HG02798 (cell line): ENCODE measurements around the gene BPIFA2.
"Not testable (repeated sequence)": the region's sequence is repeated elsewhere in the genome, so short reads cannot be mapped to it uniquely, and the experiment has no call there.

ENCODE experiments used
- ATAC-seq: cut with Tn5 transposase; IDR thresholded peaks from one replicate; pipeline ENCODE4 v1.9.1; 2021; ENCODE audit warnings: mild to moderate bottlenecking; ENCODE audit not compliant: unreplicated experiment, poor library complexity

Gene BPIFA2, protein sequence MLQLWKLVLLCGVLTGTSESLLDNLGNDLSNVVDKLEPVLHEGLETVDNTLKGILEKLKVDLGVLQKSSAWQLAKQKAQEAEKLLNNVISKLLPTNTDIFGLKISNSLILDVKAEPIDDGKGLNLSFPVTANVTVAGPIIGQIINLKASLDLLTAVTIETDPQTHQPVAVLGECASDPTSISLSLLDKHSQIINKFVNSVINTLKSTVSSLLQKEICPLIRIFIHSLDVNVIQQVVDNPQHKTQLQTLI

DNA sequence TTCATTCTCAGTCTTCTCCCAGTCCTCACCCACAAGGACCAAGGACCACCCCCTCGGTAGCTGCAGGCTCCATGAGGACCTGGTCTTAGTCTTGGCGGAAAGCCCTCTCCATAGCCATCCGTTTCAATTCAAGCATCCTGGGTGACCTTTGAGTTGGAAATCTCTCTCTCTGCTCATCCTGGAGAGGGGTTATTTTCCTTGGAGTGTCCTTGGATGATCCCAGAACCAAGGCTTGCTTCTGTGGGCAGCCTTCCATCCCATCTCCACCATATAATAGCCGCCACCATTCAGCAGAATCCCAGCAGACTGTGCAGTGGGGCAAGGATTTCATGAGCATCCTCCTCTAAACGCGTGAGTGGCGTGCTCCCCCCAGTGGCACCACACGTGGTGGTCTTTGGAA is at the start of gene BPIFA2:
Gene BPIFA2 (plus strand): TSS at position 301 of the 400 bp plus-strand sequence. CDS start 987 bp downstream, outside the sequence.
- ATAC-seq = no peak

DNA sequence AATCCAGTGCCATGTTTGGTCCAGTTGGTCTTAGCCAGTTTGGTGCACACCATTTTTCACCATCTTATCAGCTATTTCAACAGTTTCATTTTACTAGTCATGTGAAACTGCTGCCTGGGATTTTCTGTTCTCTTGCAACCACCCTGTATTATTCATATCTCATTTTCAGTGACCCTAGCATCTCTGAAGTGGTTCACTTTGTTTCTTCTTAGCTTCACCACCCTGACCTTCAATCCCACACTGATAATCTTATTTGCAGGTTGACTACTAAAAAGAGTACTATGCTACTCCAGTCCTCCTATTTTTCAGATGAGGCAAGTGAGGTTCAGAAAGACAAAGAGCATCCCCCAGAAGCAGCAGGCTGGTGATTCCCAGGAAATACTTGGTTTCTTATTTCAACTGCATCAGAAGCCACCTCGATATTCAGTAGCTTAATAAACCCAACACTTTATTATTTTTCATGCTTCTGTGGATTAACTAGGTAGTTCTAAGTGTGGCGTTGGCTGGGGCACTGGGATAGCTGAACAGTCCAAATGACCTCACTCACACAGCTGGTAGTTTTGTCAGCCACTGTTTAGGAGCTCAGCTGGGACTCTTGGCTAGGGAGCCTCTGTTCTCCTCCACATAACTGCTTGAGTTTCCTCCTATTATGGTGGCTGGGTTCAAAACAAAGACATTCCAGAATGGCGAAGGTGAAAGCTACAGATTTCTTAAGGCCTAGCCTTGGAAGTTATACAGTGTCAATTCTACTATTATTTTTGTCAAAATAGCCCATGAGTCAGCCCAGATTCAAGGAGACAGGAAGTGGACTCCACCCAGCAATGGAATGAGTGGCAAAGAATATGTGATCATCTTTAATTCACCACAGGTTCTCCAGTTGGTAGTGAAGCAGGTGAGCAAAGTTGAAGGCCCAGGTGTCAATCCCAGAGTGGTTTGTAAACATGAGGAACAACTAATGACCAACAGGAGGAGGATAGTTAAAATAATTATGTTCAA is 47.9 kb upstream of the BPIFA2 start:
- no peak for ATAC-seq

DNA sequence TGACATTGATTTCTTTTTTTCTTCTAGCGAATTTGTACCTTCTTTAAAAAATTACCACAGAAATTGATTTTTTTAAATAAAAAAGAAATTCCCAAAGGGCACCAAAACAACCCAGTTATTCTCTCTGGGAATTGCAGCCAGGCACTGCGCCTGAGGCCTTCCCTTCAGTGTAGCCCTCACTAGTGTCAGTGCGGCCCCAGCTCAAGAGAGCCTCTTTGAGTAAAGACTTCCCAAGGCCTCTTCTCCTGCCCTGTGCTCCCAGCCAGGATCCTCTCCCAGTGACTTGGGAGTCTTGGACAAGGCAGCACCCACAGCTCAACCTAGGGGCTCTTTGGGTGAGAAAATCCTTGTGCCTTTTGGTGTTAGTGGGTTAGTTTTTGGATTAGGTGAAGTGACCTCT is 47.0 kb upstream of the BPIFA2 start:
- ATAC-seq = no peak

- ATAC-seq = not testable (repeated sequence)
Measured at GRCh38 chr20:33122297-33122696, 45.7 kb upstream of the BPIFA2 start.

DNA sequence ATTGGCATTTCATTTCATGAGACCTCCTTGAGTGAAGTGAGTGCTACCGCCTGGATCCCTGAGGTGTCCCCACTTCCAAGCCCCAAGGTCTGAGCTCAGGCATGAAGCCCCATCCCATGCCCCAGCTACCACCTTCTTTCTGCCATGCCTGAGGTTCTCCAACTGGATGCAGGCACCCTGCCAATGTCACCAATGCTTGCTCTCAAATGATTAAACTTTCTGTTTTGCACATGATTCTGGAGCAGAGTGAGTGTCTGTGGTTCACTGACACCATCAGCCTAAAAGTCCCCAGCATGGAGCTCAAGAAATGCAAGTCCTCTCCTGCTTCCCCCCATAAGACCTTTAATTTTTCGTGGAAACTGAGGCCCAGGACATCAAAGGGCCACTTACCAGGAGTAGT is 43.7 kb upstream of the BPIFA2 start:
- no peak for ATAC-seq

DNA sequence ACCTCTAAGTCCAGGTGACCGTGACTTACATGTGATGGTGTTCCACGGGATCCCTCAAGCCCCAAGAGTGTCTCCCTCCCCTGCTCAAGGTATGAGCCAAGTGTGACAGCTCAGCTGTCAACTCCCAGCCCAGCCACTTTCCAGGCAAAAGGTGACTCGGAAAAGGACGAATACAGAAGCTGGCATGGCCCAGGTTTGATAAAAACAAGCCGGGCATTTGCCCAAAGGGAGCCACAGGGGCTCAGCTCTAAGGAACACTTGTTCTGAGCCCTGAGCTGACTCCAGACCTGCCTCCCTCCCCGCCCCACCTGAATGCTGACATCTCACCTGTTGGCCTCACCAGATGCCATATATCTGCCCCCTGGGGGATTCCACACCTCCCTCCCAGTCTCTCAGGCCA is 43.0 kb upstream of the BPIFA2 start:
- no peak for ATAC-seq

- no peak for ATAC-seq
Measured at GRCh38 chr20:33125983-33126382, 42.0 kb upstream of the BPIFA2 start.

- no peak for ATAC-seq
Measured at GRCh38 chr20:33127422-33128097, 40.4 kb upstream of the BPIFA2 start.

DNA sequence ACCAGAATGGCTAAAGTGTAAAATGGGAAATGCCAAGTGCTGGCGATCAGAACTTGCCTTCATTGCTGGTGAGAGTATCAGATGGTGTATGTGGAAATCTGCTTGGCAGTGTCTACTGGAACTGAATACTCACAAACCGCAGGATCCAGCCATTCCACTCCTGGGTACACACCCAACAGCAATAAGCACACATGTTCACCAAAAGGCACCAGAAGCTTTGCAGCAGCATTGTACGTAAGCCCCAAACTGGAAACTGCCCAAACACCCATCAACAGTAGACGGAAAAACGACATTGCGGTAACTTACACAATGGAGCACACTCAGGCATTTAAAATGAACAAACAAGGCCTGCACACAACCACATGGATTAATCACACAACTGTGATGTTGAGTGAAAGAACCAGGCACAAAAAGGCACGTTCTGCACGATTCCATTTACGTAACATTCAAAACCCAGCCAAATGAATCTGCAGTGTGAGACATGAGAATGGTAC is 37.3 kb upstream of the BPIFA2 start:
- ATAC-seq = no peak

- no peak for ATAC-seq
Measured at GRCh38 chr20:33131949-33132473, 35.9 kb upstream of the BPIFA2 start.

- ATAC-seq = no peak
Measured at GRCh38 chr20:33132513-33133372, 35.2 kb upstream of the BPIFA2 start.

DNA sequence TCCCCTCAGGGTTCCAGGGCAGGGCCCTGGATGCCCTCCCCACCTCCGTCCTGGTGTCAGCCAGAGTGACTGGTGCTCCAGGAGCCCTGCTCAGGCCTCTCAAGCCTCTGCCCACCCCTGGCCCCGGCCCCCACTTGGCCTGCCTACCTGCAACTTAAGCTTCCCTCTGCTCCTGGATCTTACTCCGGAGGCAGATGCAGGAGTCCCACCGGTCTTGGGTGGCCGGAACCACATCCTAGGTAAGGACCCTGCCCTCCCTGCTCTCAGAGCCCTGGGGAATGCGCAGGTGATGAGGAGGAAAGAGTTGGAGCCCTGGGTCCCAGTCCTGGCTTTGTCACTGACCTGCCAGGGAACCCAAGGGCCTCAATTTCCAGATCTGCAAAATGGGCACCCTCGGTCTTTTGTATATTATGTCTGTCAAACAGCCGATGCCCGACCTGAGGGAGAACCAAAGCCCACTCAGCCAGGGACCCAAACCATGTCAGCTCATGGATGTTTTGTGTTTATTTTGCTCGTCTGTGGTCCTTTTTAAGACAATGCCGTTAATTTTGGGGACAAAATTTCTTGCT is 34.5 kb upstream of the BPIFA2 start:
- no peak for ATAC-seq

GRCh38 chr20:33137195-33137594 is 30.8 kb upstream of the BPIFA2 start:
- no peak for ATAC-seq

- no peak for ATAC-seq
Measured at GRCh38 chr20:33139467-33139866, 28.5 kb upstream of the BPIFA2 start.

DNA sequence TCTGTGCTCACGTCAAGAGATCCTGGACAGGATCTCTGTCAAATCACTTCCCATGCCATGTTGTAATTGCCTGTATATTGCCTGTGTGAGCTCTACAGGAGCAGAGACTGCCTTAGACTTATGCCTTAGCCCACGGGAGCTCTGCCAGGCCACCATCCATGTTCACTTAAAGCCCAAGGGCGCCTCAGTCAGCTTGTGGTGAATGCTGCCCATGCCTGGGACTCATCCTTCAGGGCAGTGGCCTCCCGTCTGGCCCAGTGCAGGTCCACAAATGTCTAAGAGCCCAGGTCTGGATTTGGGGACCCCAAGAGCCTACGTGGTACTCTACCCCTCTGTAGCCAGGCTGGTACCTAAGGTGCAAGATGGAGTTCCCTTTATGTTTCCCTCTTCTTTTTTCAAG is 22.4 kb upstream of the BPIFA2 start:
- ATAC-seq = no peak

DNA sequence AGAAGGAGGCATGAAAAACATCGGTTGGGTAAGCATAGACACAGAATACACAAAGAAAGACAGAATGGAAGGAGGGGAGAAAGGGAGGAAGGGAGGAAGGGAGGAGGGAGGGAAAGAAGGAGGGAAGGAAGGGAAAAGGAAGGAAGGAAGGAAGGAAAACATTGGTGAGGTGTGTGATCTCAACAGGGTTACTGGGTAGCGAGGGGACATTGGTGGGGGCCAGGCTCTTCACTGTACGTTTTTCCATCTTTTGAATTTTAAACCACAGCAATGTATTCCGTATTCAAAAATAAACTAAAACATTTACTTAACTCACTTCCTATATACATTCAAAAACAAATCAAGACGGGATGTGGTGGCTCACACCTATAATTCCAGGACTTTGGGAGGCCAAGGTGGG is 20.7 kb upstream of the BPIFA2 start:
- ATAC-seq = no peak

- no peak for ATAC-seq
Measured at GRCh38 chr20:33148040-33148439, 19.9 kb upstream of the BPIFA2 start.

GRCh38 chr20:33154252-33154651 is 13.7 kb upstream of the BPIFA2 start:
- no peak for ATAC-seq

DNA sequence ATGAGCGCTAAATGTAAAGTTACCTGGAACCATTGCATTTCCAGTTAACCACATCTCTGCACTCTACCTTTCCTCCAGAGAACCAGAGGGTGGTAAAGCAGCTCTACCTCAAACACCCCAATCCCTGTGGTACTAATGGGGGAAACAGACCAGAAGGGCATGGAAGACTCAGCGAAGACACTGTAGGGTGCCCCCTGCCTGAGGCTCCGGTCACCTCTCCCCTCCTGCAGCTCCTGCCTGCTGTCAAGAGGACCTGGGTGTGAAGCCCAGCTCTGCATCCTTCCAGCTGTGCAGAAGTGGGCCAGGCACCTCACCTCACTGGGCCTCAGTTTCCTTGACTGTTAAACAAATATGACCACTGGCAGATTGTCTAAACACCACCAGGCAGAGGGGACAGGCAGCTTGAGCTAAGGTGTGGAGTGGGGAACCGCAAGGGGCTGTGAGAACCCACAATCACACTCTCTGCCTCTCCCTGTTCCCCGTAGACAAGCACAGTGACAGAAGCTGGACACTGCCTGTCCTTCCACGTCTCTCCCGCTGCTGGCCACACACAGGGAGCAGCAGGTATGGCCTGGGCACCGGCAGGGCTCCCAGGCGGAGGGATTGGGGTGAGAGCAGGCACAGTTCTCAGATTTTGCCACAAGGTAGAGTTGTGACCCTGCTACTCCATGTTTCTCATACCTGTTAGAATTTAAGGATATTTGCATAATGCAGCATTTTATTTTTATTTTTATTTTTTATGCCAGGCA is 9.1 kb upstream of the BPIFA2 start:
- no peak for ATAC-seq
